Measurements from ENCODE around the gene WDR54. TPM values are rescaled to one million over a fixed set of nuclear protein-coding genes. Genes with fewer than 3 reads are reported as not detected.

WDR54 gene
- polyA plus RNA-seq, 3 donors = 7.1 to 11.7 (median 7.9) TPM

GRCh38 chr2:74384051-74384450 lies 37.5 kb upstream of the WDR54 start:
- TF ChIP-seq CTCF (IDR thresholded peaks at IDR 0.05) = no peak
- Histone ChIP-seq H3K79me2 (ENCODE audit: insufficient read depth, low read length) (peaks cover 72% of the 10 kb centered on the region), H3K4me1 (ENCODE audit: control insufficient read depth in 1 of 2, insufficient read depth in 2 of 2, low read length in 2 of 2) (peaks cover 0 to 3% of the 10 kb centered on the region in 2 donors), H3K27me3 (ENCODE audit: control insufficient read depth in 2 of 2, insufficient read depth in 2 of 2, low read length in 2 of 2) (no peaks in the 10 kb centered on the region), H3K9me3 (replicated peaks in 1 of 2; ENCODE audit: control insufficient read depth in 1 of 2, insufficient read depth in 1 of 2, low read length in 2 of 2) (no peaks in the 10 kb centered on the region), H3K27ac (ENCODE audit: low read depth in 1 of 2, low read length in 2 of 2) (no peak overlapping the region), H3K36me3 (replicated peaks in 1 of 2; ENCODE audit: control insufficient read depth in 1 of 2, insufficient read depth in 2 of 2, low read length in 2 of 2) (peaks cover 4 to 30% of the 10 kb centered on the region in 2 donors), H3K9ac (ENCODE audit: insufficient read depth, low read length, poor library complexity, severe bottlenecking) (no peak overlapping the region), H4K20me1 (ENCODE audit: insufficient read depth, low read length) (peaks cover 85% of the 10 kb centered on the region), H2AFZ (ENCODE audit: insufficient read depth, low read depth, low read length, poor library complexity, severe bottlenecking) (no peak overlapping the region), H3K4me2 (replicated peaks; ENCODE audit: extremely low read depth, low read length, poor library complexity, severe bottlenecking) (no peak overlapping the region), H3K4me3 (replicated peaks in 1 of 3; ENCODE audit: low read depth in 2 of 3, low read length in 3 of 3) (no peak overlapping the region)
- peaks cover 11 to 23% of the 10 kb centered on the region in 2 donors for H3K36me3 Mint-ChIP-seq
- H3K27ac Mint-ChIP-seq = no peak overlapping the region
- WGBS (ENCODE audit: insufficient coverage) = 100% methylated on average over 2 of the region's 3 CpGs
- DNase-seq = no peak
- no peak overlapping the region for H3K4me3 Mint-ChIP-seq
- H3K27me3 Mint-ChIP-seq (ENCODE audit: low read depth in 3 of 3) = no peaks in the 10 kb centered on the region
- intact Hi-C loops (cut with micrococcal nuclease) = no loop called here
- peaks cover 12% of the 10 kb centered on the region for H3K4me1 Mint-ChIP-seq
- no peaks in the 10 kb centered on the region for H3K9me3 Mint-ChIP-seq

GRCh38 chr2:74385396-74385795 lies 36.1 kb upstream of the WDR54 start:
- Histone ChIP-seq H3K4me3 (replicated peaks in 1 of 3; ENCODE audit: low read depth in 2 of 3, low read length in 3 of 3) (no peak overlapping the region), H3K36me3 (replicated peaks in 1 of 2; ENCODE audit: control insufficient read depth in 1 of 2, insufficient read depth in 2 of 2, low read length in 2 of 2) (peaks cover 4 to 30% of the 10 kb centered on the region in 2 donors), H3K4me2 (replicated peaks; ENCODE audit: extremely low read depth, low read length, poor library complexity, severe bottlenecking) (no peak overlapping the region), H3K27me3 (ENCODE audit: control insufficient read depth in 2 of 2, insufficient read depth in 2 of 2, low read length in 2 of 2) (no peaks in the 10 kb centered on the region), H2AFZ (ENCODE audit: insufficient read depth, low read depth, low read length, poor library complexity, severe bottlenecking) (no peak overlapping the region), H3K27ac (ENCODE audit: low read depth in 1 of 2, low read length in 2 of 2) (no peak overlapping the region), H3K4me1 (ENCODE audit: control insufficient read depth in 1 of 2, insufficient read depth in 2 of 2, low read length in 2 of 2) (peaks cover 0 to 6% of the 10 kb centered on the region in 2 donors), H3K9me3 (replicated peaks in 1 of 2; ENCODE audit: control insufficient read depth in 1 of 2, insufficient read depth in 1 of 2, low read length in 2 of 2) (no peaks in the 10 kb centered on the region), H3K79me2 (ENCODE audit: insufficient read depth, low read length) (peaks cover 72% of the 10 kb centered on the region), H3K9ac (ENCODE audit: insufficient read depth, low read length, poor library complexity, severe bottlenecking) (no peak overlapping the region), H4K20me1 (ENCODE audit: insufficient read depth, low read length) (peaks cover 72% of the 10 kb centered on the region)
- H3K4me1 Mint-ChIP-seq = peaks cover 6% of the 10 kb centered on the region
- H3K27ac Mint-ChIP-seq = no peak overlapping the region
- H3K36me3 Mint-ChIP-seq = peaks cover 11 to 21% of the 10 kb centered on the region in 2 donors
- WGBS (ENCODE audit: insufficient coverage) = 70% methylated on average over 6 of the region's 8 CpGs
- H3K9me3 Mint-ChIP-seq = no peaks in the 10 kb centered on the region
- TF ChIP-seq CTCF (IDR thresholded peaks at IDR 0.05) = no peak
- DNase-seq = no peak
- intact Hi-C loops (cut with micrococcal nuclease) = no loop called here
- H3K4me3 Mint-ChIP-seq = no peak overlapping the region
- H3K27me3 Mint-ChIP-seq (ENCODE audit: low read depth in 3 of 3) = no peaks in the 10 kb centered on the region

Data from CD14-positive monocyte (primary cell).